GM12875 (cell line): ENCODE measurements around the gene NUDT9.

ENCODE experiments used
- H3K4me3 ChIP-seq: one replicate; pipeline ENCODE4 v1.5.1; 2011; ENCODE audit warnings: low read depth, low read length, control low read depth
- TF ChIP-seq, protein P1 (sequence below): IDR thresholded peaks from 2 replicates; pipeline ENCODE4 v1.5.1; 2011; ENCODE audit warnings: low read depth, mild to moderate bottlenecking, control low read depth, inconsistent platforms, low read length, moderate library complexity, borderline replicate concordance; ENCODE audit not compliant: insufficient read depth

Gene NUDT9

DNA sequence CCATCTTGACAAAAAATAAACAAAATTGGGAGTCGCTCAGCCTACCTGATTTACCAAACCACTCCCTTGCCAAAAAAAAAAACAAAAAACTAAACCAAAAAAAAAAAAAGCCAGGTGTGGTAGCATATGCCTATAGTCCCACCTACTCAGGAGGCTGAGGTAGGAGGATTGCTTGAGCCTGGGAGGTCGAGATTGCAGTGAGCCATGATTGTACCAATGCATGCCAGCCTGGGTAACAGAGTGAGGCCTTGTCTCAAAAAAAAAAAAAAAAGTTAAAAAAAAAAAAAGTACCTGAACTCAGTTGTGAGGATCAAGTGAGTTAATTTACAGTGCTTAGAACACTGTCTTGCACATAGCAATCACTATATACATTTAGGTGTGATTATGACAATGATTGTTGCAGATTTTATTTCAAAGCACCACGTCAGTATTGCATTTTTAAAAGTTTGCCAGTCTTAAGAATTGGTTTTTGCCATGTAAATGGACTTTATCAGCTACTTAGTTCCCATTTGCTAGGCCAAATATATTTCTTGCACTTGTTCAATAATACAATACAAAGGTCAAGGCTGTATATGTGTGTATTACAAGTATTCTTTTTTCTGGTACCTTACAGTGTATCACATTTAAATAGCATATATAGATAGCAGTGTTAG, 4.6 kb downstream of the NUDT9 start:
- no peak overlapping the region for H3K4me3 ChIP-seq
- TF ChIP-seq, protein P1, sequence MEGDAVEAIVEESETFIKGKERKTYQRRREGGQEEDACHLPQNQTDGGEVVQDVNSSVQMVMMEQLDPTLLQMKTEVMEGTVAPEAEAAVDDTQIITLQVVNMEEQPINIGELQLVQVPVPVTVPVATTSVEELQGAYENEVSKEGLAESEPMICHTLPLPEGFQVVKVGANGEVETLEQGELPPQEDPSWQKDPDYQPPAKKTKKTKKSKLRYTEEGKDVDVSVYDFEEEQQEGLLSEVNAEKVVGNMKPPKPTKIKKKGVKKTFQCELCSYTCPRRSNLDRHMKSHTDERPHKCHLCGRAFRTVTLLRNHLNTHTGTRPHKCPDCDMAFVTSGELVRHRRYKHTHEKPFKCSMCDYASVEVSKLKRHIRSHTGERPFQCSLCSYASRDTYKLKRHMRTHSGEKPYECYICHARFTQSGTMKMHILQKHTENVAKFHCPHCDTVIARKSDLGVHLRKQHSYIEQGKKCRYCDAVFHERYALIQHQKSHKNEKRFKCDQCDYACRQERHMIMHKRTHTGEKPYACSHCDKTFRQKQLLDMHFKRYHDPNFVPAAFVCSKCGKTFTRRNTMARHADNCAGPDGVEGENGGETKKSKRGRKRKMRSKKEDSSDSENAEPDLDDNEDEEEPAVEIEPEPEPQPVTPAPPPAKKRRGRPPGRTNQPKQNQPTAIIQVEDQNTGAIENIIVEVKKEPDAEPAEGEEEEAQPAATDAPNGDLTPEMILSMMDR = no peak

DNA sequence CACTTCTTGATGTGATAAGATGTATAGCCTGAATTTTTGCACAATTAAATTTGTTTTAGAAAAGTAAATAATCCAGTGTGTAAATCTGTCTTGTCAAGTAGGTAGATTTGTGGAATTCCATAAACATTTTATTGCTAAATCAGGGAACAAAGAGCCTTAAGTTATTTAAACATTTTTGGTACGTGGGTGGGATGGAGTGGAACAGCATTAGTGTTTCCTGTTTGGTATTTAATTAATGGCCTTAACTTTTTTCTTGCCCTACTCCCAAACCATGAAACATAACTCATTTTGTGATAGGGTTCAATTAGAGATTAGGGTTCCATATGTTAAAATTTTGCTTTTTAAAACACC, 5.1 kb downstream of the NUDT9 start:
- no peak overlapping the region for H3K4me3 ChIP-seq
- TF ChIP-seq, protein P1 = no peak

DNA sequence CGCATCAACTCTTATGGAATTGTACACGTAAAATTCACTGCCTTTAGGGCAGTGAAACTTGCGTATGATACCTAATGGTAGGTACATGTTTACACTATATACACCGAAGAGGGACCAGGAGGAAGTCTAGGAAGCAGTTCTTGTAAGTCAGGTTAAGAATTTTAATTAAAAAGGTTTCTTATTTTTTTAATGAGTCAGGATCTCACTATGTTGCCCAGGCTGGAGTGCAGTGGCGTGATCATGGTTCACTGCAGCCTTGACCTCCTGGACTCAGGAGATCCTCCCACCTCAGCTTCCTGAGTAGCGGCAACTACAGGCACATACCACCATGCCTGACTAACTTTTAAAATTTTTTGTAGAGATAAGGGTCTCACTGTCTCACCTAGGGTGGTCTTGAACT, 6.6 kb downstream of the NUDT9 start:
- H3K4me3 ChIP-seq = no peak overlapping the region
- TF ChIP-seq, protein P1 = no peak

DNA sequence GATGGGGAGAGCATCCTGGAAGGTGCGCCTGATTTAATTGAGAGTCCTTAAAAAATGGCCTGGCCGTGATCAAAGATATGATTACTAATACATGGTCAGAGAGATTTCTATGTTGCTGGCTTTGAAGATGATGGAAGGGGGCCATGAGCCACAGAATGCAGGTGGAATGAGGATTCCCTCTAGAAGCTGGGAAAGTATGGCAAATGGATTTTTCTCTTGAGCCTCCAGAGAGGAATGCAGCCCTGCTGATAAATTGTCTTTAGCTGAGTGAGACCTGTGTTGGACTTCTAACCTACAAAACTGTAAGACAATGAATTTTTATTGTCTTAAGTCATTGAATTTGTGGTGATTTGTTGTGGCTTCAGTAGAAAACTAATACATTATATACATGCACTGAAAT, 7.7 kb downstream of the NUDT9 start:
- H3K4me3 ChIP-seq = no peak overlapping the region
- TF ChIP-seq, protein P1 = no peak

DNA sequence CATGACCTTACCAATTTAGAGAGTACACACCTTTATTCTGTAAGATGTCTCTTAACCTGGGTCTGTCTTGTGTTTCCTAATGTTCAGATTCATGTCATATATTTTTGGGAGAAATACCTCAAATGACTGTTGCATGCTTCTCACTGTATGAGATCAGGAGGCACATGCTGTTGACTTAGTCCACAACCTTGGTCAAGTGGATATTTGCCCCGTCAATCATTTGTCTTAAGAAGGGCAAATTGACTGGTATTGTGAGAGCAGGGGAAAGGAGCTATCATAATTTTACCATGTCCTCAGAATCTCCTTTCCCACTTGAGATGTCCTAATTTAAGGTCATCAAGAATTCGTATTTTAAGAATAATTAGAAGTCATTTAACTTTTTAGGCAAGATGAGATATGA, 11.0 kb downstream of the NUDT9 start:
- TF ChIP-seq, protein P1 = no peak
- H3K4me3 ChIP-seq = no peak overlapping the region

DNA sequence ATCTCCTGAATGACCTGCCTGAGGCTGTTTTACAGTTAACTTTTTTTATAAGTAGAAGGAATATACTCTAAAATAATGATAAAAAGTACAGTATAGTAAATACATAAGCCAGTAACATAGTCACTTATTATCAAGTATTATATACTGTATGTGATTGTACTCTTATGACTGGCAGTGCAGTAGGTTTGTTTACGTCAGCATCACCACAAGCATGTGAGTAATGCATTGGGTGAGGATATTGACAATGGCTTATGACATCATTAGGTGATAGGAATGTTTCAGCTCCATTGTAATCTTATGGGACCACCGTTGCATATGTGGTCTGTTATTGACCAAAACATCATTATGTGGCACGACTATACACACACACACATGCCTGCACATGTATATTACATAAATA, 20.5 kb downstream of the NUDT9 start:
- TF ChIP-seq, protein P1 = no peak
- H3K4me3 ChIP-seq = no peak overlapping the region

DNA sequence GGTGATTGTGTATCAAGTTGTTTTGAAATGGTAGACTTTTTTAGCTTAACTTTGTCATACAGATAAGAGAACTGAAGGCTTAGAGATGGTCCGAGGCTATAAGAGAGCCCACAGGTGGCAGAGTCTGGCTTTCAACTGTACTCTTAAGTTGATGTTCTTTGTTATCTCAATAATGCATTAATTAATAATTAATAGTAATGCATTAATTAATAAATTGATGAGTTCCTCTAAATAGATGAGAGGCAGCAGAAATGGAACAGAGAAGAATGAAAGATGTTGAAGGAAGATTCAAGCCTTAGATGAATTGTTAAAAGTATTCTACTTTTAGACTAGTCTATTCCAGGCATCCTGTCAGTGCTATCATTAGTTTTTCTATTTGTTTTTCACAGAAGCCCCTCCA, 22.4 kb downstream of the NUDT9 start:
- H3K4me3 ChIP-seq = no peak overlapping the region
- TF ChIP-seq, protein P1 = no peak
